ENCODE results near the gene WNT8A.

DNA sequence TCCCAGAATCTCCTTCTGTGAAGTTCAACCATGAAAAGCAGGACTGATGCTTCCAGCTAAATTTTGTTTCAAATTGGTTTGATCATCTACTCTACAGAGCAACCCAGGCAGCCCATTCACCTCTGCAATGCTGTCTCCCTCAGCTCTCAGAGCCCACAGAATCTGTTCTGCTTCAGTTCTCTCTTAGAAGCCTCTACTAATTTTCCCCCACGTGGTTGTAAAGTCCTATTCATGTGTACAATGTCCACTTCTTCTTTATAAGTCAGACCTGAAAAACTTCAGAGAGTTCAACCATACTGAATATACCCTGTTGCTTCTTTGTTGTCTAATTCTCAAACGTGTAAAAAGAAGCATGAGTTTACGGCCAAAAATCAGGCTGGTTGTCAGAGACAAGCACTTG is 29.6 kb upstream of the WNT8A start:
- TF ChIP-seq, protein P1, sequence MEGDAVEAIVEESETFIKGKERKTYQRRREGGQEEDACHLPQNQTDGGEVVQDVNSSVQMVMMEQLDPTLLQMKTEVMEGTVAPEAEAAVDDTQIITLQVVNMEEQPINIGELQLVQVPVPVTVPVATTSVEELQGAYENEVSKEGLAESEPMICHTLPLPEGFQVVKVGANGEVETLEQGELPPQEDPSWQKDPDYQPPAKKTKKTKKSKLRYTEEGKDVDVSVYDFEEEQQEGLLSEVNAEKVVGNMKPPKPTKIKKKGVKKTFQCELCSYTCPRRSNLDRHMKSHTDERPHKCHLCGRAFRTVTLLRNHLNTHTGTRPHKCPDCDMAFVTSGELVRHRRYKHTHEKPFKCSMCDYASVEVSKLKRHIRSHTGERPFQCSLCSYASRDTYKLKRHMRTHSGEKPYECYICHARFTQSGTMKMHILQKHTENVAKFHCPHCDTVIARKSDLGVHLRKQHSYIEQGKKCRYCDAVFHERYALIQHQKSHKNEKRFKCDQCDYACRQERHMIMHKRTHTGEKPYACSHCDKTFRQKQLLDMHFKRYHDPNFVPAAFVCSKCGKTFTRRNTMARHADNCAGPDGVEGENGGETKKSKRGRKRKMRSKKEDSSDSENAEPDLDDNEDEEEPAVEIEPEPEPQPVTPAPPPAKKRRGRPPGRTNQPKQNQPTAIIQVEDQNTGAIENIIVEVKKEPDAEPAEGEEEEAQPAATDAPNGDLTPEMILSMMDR (IDR thresholded peaks at IDR 0.05; ENCODE audit: poor library complexity) = no peak
- TF ChIP-seq EZH2 (IDR thresholded peaks at IDR 0.05; ENCODE audit: borderline replicate concordance) = no peak
- TF ChIP-seq EZH2phosphoT487 (IDR thresholded peaks at IDR 0.05; ENCODE audit: low read depth, severe bottlenecking, unreplicated experiment) = no peak
